DOHH2 (cell line): ENCODE results near the gene TMEM218.

Source experiments
- EZH2phosphoT487 ChIP-seq: fragments of 200-600 bp; sonication (generic); IDR thresholded peaks from 2 replicates; pipeline ENCODE4 v1.6.1; 2017; ENCODE audit warnings: borderline replicate concordance, mild to moderate bottlenecking, antibody characterized with exemption, low read length, moderate library complexity, mixed read lengths
- TF ChIP-seq, protein P1 (sequence below): fragments of 200-600 bp; sonication (generic); IDR thresholded peaks from one replicate; pipeline ENCODE4 v1.5.1; 2014; ENCODE audit warnings: antibody characterized with exemption, mild to moderate bottlenecking, low read depth, low read length; ENCODE audit not compliant: poor library complexity, severe bottlenecking

DNA sequence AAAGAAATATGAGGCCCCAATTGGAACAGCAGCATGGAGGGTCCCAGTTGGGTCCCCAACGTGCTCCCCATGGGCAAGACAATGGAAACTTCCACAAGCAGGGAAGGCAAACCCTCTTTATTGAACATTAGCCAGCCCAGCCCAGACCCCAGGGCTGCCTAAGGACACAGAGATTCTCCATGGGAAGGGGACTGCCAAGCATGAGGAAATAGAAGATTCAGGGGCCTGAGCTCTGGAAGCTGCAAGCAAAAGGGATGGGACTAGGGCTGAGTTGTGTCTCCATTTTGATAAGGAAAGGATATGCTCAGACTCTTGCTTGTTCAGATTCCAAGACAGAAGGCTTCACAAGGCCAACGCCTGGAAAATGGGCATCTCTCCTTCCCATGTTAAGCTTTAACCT lies 23.3 kb downstream of the TMEM218 start:
- TF ChIP-seq, protein P1, sequence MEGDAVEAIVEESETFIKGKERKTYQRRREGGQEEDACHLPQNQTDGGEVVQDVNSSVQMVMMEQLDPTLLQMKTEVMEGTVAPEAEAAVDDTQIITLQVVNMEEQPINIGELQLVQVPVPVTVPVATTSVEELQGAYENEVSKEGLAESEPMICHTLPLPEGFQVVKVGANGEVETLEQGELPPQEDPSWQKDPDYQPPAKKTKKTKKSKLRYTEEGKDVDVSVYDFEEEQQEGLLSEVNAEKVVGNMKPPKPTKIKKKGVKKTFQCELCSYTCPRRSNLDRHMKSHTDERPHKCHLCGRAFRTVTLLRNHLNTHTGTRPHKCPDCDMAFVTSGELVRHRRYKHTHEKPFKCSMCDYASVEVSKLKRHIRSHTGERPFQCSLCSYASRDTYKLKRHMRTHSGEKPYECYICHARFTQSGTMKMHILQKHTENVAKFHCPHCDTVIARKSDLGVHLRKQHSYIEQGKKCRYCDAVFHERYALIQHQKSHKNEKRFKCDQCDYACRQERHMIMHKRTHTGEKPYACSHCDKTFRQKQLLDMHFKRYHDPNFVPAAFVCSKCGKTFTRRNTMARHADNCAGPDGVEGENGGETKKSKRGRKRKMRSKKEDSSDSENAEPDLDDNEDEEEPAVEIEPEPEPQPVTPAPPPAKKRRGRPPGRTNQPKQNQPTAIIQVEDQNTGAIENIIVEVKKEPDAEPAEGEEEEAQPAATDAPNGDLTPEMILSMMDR: no peak
- TF ChIP-seq EZH2phosphoT487: no peak
